Measurements from ENCODE around the gene ARHGAP28. TPM values are rescaled to one million over a fixed set of nuclear protein-coding genes. Genes with fewer than 3 reads are reported as not detected.

ARHGAP28 gene
- total and polyA plus RNA-seq, 2 of the 13 experiments (the other 11 are each of a cell fraction or from before 2014, with no cell fraction given), result not detected

DNA sequence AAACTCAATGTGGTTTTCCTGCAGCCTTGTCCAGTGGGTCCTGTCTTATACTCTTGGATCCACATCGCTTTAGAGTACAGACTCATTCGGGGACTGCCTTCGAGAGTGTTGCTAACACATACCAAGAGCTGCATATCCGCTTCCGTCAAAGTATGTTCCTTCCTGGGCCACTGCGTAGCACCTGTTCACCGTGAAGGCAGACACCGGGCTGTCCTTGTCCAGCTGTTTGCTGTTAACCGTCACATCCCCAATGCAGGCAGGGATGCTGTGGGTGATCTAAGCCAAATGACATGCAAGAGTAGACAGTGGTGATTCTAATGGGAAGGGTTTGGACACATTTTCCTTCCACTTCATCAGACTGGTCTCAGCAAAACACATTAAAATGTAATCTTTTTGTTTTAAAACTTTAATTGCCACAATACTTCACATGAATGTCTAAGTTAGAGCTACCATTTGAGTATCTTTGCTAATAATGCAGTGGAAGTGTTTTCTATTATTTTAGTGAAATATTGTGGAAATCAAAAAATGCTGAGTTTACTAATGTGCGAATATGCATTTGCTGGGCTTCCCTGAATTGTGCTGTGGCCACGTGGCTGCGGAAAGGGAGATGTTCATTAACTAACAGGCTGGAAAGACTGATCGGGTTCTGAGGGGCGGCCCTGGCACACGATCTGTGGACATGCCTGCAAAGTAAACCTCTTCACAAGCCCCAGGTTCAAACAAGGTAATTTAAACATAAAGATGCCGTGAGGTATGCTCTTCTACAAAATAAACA is 219.0 kb downstream of the ARHGAP28 start (continued):
- TF ChIP-seq, protein P1, sequence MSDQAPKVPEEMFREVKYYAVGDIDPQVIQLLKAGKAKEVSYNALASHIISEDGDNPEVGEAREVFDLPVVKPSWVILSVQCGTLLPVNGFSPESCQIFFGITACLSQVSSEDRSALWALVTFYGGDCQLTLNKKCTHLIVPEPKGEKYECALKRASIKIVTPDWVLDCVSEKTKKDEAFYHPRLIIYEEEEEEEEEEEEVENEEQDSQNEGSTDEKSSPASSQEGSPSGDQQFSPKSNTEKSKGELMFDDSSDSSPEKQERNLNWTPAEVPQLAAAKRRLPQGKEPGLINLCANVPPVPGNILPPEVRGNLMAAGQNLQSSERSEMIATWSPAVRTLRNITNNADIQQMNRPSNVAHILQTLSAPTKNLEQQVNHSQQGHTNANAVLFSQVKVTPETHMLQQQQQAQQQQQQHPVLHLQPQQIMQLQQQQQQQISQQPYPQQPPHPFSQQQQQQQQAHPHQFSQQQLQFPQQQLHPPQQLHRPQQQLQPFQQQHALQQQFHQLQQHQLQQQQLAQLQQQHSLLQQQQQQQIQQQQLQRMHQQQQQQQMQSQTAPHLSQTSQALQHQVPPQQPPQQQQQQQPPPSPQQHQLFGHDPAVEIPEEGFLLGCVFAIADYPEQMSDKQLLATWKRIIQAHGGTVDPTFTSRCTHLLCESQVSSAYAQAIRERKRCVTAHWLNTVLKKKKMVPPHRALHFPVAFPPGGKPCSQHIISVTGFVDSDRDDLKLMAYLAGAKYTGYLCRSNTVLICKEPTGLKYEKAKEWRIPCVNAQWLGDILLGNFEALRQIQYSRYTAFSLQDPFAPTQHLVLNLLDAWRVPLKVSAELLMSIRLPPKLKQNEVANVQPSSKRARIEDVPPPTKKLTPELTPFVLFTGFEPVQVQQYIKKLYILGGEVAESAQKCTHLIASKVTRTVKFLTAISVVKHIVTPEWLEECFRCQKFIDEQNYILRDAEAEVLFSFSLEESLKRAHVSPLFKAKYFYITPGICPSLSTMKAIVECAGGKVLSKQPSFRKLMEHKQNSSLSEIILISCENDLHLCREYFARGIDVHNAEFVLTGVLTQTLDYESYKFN (CRISPR knock-in tag; conservative IDR thresholded peaks at IDR 0.05), result 0 out of 2 replicates have a peak, but pooled peaks have one; percentile 17
- TF ChIP-seq, protein P2, sequence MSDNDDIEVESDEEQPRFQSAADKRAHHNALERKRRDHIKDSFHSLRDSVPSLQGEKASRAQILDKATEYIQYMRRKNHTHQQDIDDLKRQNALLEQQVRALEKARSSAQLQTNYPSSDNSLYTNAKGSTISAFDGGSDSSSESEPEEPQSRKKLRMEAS (IDR thresholded peaks at IDR 0.05), result peak; percentile 52; the same call in 1 of the 2 replicates
- TF ChIP-seq, protein P3, sequence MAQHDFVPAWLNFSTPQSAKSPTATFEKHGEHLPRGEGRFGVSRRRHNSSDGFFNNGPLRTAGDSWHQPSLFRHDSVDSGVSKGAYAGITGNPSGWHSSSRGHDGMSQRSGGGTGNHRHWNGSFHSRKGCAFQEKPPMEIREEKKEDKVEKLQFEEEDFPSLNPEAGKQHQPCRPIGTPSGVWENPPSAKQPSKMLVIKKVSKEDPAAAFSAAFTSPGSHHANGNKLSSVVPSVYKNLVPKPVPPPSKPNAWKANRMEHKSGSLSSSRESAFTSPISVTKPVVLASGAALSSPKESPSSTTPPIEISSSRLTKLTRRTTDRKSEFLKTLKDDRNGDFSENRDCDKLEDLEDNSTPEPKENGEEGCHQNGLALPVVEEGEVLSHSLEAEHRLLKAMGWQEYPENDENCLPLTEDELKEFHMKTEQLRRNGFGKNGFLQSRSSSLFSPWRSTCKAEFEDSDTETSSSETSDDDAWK (CRISPR knock-in tag; IDR thresholded peaks at IDR 0.05), result no peak
- no peak for TF ChIP-seq NFATC3 (CRISPR knock-in tag; IDR thresholded peaks at IDR 0.05)

DNA sequence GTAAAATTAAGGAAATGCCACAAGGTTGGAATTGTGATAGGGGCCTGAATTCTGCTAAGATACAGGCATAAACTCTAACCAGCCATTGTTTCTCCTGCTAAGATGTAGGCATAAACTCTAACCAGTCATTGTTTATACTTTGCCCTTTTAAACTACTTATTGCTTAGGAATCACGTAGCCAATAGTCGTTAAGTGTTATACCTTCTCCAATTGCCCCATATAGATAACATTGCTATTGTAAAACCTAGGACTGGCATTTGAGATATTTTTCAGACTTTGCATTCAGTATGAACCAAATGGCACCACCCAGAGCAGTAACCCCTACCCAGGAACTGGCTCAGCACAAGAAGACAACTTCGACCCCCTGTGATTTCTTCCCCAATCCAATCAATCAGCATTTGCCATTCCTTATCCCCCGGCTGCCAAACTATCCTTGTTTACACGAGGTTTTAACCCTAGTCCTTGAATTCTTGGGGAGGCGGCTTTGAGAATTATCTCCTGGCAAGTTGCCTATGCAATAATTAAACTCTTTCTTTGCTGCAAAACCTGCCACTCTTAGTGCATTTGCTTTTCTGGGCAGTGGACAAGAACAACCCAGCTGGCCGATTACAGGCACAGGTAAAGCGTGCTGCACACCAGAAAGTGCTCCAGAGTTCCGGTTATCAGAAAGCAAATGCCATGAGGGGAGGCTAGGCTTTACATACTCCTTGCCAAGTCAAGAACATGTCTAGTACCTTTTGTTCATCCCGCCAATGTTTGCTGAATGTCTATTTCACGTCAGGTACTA is 220.5 kb downstream of the ARHGAP28 start:
- no peak overlapping the region for H3K9ac ChIP-seq (ENCODE audit: insufficient read depth, low read depth, low read length)
- BruUV-seq (replicated peaks), result no TSS peak
- no peaks in the 10 kb centered on the region for H3K79me2 ChIP-seq (ENCODE audit: insufficient read depth, low read length)
- no peaks in the 10 kb centered on the region for H4K20me1 ChIP-seq (ENCODE audit: insufficient read depth, low read length)
- WGBS (ENCODE audit: low lambda C conversion rate), result 60% methylated on average over 11 of the region's 11 CpGs
- H3K4me3 ChIP-seq (replicated peaks in 1 of 3; ENCODE audit: insufficient read depth in 1 of 3, low read depth in 2 of 3, low read length in 3 of 3), result no peak overlapping the region
- no peaks in the 10 kb centered on the region for H3K36me3 ChIP-seq (replicated peaks in 1 of 2; ENCODE audit: control insufficient read depth in 1 of 2, insufficient read depth in 2 of 2, low read length in 2 of 2)
- POLR2A ChIA-PET, result no interaction called here
- H3K4me2 ChIP-seq (ENCODE audit: low read depth, low read length), result no peak overlapping the region
- FAIRE-seq (no peak), ATAC-seq (no peak), DNase-seq (ENCODE audit: low spot score) (no peak)
- no peak overlapping the region for H2AFZ ChIP-seq (ENCODE audit: low read length)
- no peak overlapping the region for H3K27ac ChIP-seq (ENCODE audit: extremely low read length, insufficient read depth, low read length)
- no peaks in the 10 kb centered on the region for H3K9me3 ChIP-seq (ENCODE audit: low read length)
- TF ChIP-seq ZNF33A (CRISPR knock-in tag; IDR thresholded peaks at IDR 0.05; ENCODE audit: borderline replicate concordance), result no peak
- TF ChIP-seq, protein P4, sequence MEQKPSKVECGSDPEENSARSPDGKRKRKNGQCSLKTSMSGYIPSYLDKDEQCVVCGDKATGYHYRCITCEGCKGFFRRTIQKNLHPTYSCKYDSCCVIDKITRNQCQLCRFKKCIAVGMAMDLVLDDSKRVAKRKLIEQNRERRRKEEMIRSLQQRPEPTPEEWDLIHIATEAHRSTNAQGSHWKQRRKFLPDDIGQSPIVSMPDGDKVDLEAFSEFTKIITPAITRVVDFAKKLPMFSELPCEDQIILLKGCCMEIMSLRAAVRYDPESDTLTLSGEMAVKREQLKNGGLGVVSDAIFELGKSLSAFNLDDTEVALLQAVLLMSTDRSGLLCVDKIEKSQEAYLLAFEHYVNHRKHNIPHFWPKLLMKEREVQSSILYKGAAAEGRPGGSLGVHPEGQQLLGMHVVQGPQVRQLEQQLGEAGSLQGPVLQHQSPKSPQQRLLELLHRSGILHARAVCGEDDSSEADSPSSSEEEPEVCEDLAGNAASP (CRISPR knock-in tag; IDR thresholded peaks at IDR 0.05; ENCODE audit: borderline replicate concordance), result no peak
- no peak for TF ChIP-seq NBN (conservative IDR thresholded peaks at IDR 0.05)
- no peak for TF ChIP-seq PHB2 (IDR thresholded peaks at IDR 0.05; ENCODE audit: partially characterized antibody)
- no peak for TF ChIP-seq KMT2B (CRISPR knock-in tag; IDR thresholded peaks at IDR 0.05)
- H3K4me1 ChIP-seq (ENCODE audit: insufficient read depth, low read length), result peaks cover 42% of the 10 kb centered on the region
- intact Hi-C loops (cut with micrococcal nuclease; ENCODE audit: unreplicated experiment) (no loop called here), in situ Hi-C loops (cut with HindIII; ENCODE audit: extremely low pct_ligation_motif_present, low pct_unique_long_range_greater_than_20kb) (no loop called here)
- peaks cover 0 to 3% of the 10 kb centered on the region in 2 experiments; a peak in 1 of 5 replicates for H3K27me3 ChIP-seq (ENCODE audit: control insufficient read depth in 1 of 2, insufficient read depth in 2 of 2, low read length in 2 of 2)
- CTCF ChIA-PET (ENCODE audit: low intra/inter-chr PET ratio, low total read pairs), result no interaction called here

All from HepG2 (cell line).